SU-DHL-6 (cell line): ENCODE measurements around the gene KIF17.

Experiments used
- CTCF ChIP-seq: fragments of 200-600 bp; sonication (generic); IDR thresholded peaks from one replicate; pipeline ENCODE4 v1.5.1; 2017; ENCODE audit warnings: antibody characterized with exemption, mild to moderate bottlenecking, low read length, moderate library complexity; ENCODE audit not compliant: insufficient read depth, poor library complexity, severe bottlenecking
- EZH2phosphoT487 ChIP-seq: fragments of 200-600 bp; sonication (generic), shearing (Covaris generic); conservative IDR thresholded peaks from 2 replicates; pipeline ENCODE4 v1.6.1; 2018; ENCODE audit warnings: mild to moderate bottlenecking, antibody characterized with exemption, low read length, moderate library complexity, mixed read lengths

- TF ChIP-seq CTCF: no peak
- TF ChIP-seq EZH2phosphoT487: no peak
These were observed 57.0 kb downstream of the KIF17 start for GRCh38 chr1:20660847-20661206.
